Skeletal muscle cell (primary cell): ENCODE data around the gene TIGD3.

Experiments used
- DNase-seq: peaks from one replicate; pipeline ENCODE4 v3.0.0-alpha.2; 2010; ENCODE audit warnings: low read depth
- H3K4me3 ChIP-seq: 2 replicates; pipeline ENCODE4 v1.5.1; 2011; ENCODE audit warnings: low read depth, mild to moderate bottlenecking, control low read depth, low read length, moderate library complexity

The TIGD3 gene

DNA sequence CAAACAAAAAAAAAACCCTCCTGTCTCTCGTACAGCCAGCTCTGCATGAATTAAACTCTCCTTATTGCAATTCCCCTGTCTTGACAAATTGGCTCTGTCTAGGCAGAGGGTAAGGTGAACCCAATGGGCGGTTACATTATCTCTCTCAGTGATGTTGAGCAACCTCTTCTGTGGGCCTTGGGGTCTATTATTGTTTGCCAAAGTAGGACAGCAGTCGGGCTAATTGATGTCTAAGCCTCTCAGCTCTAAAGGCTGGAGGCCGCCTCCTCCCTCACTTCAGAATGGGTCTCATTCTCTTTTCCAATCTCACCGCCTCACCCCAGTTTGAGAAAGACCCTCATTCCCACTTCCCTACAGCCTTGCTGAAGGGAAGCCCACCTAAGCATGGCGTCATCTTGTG is 29.2 kb downstream of the TIGD3 start:
- H3K4me3 ChIP-seq = no peak overlapping the region
- DNase-seq = no peak

GRCh38 chr11:65384301-65384889 is 29.8 kb downstream of the TIGD3 start:
- no peak overlapping the region for H3K4me3 ChIP-seq
- no peak for DNase-seq

- no peak for DNase-seq
- H3K4me3 ChIP-seq = peak within 1 kb of the TSS; percentile 75
These were observed 32.0 kb downstream of the TIGD3 start, which contains the start of gene FRMD8 for GRCh38 chr11:65386307-65387140. Gene FRMD8, plus strand, starts transcription at chr11:65386637. Its CDS starts 400 bp downstream, at chr11:65387037.

- H3K4me3 ChIP-seq = no peak overlapping the region
- no peak for DNase-seq
These were observed 34.2 kb downstream of the TIGD3 start for GRCh38 chr11:65388731-65389130.

- DNase-seq = no peak
- no peak overlapping the region for H3K4me3 ChIP-seq
These were observed 34.9 kb downstream of the TIGD3 start for GRCh38 chr11:65389294-65389980.

DNA sequence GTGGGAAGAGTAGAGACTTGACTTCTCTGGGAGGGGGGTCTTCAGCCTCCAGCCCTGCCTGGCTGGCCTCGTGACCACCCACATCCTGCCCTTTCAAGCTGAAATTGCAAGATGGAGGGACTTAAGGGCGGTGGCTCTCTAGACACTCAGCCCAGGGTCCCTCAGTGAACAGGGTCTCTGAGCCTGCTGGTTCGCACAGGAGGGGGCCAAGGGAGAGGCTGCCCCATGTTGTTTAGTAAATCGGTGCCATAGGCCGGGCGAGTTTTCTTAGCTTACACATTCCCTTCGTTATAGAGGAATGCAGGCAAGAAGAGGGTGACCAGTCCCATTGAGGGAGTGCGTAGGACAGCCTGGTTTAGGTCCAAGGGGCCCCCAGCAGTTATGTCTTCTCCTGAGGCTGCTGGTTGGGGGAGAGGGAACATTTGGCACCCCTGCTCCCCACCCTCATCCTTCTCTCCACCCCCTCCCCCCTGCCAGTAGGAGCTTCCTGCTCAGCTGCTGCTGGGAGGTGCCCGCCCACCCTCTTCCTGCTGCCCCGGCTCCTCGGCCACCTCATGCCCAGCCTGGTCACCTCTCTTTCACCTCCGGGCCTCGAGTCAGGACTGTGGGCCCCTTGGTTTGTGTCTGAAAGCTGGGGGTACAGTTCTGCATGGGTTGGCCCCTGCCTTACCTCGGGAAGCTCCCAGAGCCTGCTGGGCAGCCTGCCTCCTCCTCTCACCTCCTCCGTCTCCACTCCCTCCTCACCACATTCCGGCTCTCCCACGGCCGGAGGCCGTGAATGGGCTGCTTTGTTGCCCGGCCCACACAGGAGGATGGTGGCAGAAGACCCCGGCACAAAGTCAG is 35.8 kb downstream of the TIGD3 start:
- H3K4me3 ChIP-seq = peak overlapping the region; percentile 15
- no peak for DNase-seq

DNA sequence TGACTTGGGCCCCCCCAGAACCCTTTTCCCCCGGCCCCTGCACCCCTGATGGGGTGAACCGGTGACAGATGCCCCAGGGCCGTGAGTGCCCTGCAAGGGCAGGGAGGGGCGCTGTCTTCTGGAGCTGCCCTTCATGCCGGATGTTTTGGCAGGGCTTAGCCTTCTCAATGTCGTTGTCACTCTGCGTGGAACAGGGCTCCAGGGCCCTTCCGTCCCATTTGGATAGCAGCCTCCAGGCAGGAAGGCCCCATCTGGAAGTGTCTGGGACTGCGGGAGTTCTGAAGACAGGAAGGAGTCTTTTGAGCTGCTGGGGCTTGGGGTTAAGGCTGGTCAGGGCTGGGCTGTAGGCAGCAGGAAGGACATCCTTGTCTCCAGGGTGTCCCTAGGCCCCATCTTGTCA is 36.4 kb downstream of the TIGD3 start:
- no peak for DNase-seq
- H3K4me3 ChIP-seq = peak overlapping the region; percentile 15

GRCh38 chr11:65392186-65392829 is 37.8 kb downstream of the TIGD3 start:
- DNase-seq = no peak
- H3K4me3 ChIP-seq = no peak overlapping the region

GRCh38 chr11:65392899-65393298 is 38.3 kb downstream of the TIGD3 start:
- DNase-seq = no peak
- H3K4me3 ChIP-seq = no peak overlapping the region

DNA sequence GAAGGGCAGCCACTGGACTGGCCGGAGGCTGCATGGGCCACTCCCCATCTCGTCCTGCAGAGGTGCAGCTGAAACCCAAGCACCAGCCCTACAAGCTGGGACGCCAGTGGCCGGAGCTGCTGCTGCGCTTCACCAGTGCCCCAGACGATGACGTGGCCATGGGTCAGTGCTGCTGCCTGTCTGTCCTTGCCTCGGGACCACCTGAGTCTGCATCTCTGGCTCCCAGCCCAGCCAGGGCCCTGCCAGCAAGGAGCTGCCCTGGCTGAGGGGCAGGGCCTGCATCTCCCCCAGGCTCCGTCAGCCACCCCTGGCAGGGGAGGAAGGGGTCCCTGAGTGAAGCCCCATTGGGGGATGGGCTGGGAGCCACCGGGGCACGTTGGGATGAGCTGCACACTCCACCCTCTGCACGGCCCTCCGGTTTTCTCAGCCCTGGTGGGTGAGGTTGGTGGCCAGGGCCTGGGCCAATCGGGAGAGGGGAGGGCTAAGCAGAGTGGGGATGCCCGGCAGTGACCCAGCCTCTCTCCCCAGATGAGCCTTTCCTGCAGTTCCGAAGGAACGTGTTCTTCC is 39.0 kb downstream of the TIGD3 start:
- no peak for DNase-seq
- H3K4me3 ChIP-seq = no peak overlapping the region

DNA sequence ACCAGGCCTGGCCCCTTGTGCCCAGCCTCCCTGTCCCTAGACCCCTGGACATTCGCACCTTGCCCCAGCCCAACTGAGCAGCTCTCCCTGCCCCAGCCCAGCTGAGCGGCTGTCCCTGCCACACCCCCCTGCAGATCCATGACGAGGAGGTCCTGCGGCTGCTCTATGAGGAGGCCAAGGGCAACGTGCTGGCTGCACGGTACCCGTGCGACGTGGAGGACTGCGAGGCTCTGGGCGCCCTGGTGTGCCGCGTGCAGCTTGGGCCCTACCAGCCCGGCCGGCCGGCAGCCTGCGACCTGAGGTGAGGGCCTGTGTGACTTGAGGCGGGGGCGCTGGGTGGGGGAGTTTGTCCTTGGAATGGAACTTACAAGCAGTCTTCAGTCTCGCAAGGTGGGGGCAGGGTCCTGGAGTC is 39.6 kb downstream of the TIGD3 start:
- no peak for DNase-seq
- no peak overlapping the region for H3K4me3 ChIP-seq

DNA sequence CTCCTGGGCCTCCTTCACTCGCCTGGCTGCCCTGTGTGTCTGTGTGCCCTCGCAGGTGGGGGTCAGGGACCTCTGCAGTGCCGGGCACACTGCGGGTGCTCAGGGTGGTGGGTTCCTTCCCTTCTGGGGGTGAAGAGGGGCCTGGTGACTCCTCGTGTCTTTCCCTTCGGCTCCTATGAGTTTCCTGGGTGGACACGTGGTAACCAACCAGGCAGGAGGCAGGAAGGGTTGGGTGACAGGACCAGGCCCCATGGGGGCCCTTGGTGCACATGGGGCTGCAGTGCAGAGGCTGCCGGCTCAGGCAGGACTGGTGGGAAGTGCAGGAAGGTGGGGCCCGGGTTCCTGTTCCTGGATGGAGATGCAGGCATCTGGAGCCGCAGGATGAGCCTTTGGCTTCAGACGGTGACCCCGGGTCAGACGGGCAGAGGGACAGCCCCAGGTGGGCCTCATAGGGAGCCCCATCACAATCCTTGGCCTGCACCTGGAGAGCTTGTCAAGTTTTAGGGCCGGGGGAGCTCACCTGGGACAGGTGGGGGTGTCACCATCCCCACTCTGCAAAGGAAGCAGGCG is 41.5 kb downstream of the TIGD3 start:
- H3K4me3 ChIP-seq = no peak overlapping the region
- no peak for DNase-seq

- no peak for DNase-seq
- H3K4me3 ChIP-seq = no peak overlapping the region
These were observed 42.5 kb downstream of the TIGD3 start for GRCh38 chr11:65396769-65397745.

- H3K4me3 ChIP-seq = no peak overlapping the region
- DNase-seq = no peak
These were observed 43.9 kb downstream of the TIGD3 start for GRCh38 chr11:65398362-65398910.

- H3K4me3 ChIP-seq = no peak overlapping the region
- DNase-seq = no peak
These were observed 44.7 kb downstream of the TIGD3 start for GRCh38 chr11:65399249-65399648.

DNA sequence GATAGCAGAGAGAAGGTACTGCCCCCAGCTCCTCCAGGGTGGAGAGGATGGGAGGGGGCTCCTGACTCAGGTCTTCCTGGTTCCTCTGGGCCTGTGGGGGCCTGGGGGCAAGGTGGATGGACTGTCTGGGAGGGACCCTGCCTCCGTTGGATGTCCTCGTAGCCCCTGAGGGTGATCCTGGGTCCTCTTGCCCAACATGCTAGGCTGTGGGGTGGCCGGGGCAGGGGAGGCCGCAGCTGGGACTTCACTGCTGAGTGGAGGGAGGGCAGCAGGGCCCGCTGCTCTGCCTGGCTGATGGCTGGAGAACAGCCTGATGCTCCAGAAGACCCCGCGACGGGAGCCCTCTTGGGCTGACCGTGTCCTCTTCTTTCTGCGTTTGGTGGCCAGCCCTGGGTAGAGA is 45.3 kb downstream of the TIGD3 start:
- no peak overlapping the region for H3K4me3 ChIP-seq
- DNase-seq = no peak
